Upper lobe of right lung (tissue), 1 donor: ENCODE results near the gene SLC25A5. TPM values are rescaled to one million over a fixed set of nuclear protein-coding genes. Genes with fewer than 3 reads are reported as not detected.

ENCODE experiments used
- ATAC-seq: fragments of 200-7000 bp; cut with Tn5 transposase; one replicate; pipeline ENCODE4 v1.9.1; 2020; ENCODE audit warnings: mild to moderate bottlenecking, moderate library complexity
- DNase-seq: peaks from one replicate; pipeline ENCODE4 v3.0.0-alpha.2; 2020
- H3K27ac ChIP-seq: fragments of 200-600 bp; one replicate; pipeline ENCODE4 v1.8.0; 2022
- H3K27me3 ChIP-seq: fragments of 200-600 bp; one replicate; pipeline ENCODE4 v1.8.0; 2022; ENCODE audit warnings: mild to moderate bottlenecking
- H3K36me3 ChIP-seq: fragments of 200-600 bp; one replicate; pipeline ENCODE4 v1.8.0; 2022
- H3K4me1 ChIP-seq: fragments of 200-600 bp; one replicate; pipeline ENCODE4 v1.8.0; 2022
- H3K4me3 ChIP-seq: fragments of 200-600 bp; one replicate; pipeline ENCODE4 v1.8.0; 2022; ENCODE audit warnings: mild to moderate bottlenecking
- H3K9me3 ChIP-seq: fragments of 200-600 bp; one replicate; pipeline ENCODE4 v1.8.0; 2022
- CTCF ChIP-seq: fragments of 200-600 bp; IDR thresholded peaks from one replicate; pipeline ENCODE4 v1.8.0; 2022; ENCODE audit warnings: antibody characterized with exemption
- intact Hi-C: fragments of 100-400 bp; cut with DNase I; formaldehyde crosslinking; loops from one replicate; pipeline ENCODE4 v1.11.0; 2022
- total RNA-seq: library from RNA; stranded (reverse); fragmentation: NEBNext Ultra II Directional; extraction: Animal tissue kit (Norgen Biotek cat#: 25700); gene quantifications from one replicate; pipeline ENCODE4 v1.2.1, GENCODE V29; 2021
- donor health status: DM: no; HTN: yes; CAD: no; lungs with severe emphysema.

SLC25A5 gene
- total RNA-seq, 1 donor from 2014 or later, result 323 TPM

GRCh38 chrX:119518371-119518770, 50.1 kb downstream of the SLC25A5 start:
- H3K27ac ChIP-seq, result no peak overlapping the region
- no peak for DNase-seq
- no peaks in the 10 kb centered on the region for H3K27me3 ChIP-seq
- intact Hi-C loops, result no loop called here
- no peaks in the 10 kb centered on the region for H3K4me1 ChIP-seq
- no peak overlapping the region for H3K4me3 ChIP-seq
- H3K36me3 ChIP-seq, result no peaks in the 10 kb centered on the region
- no peaks in the 10 kb centered on the region for H3K9me3 ChIP-seq
- no peak for ATAC-seq
- TF ChIP-seq CTCF, result no peak

Other genes starting within 250 kb of the SLC25A5 start
- 74.9 TPM for gene PGRMC1, start 232.2 kb upstream of the SLC25A5 start, total RNA-seq
- gene SLC25A43, start 69.1 kb upstream of the SLC25A5 start, total RNA-seq, result 13.5 TPM
- 23.1 TPM for gene STEEP1, start 97.0 kb downstream of the SLC25A5 start, total RNA-seq
- 48.7 TPM for gene UBE2A, start 106.1 kb downstream of the SLC25A5 start, total RNA-seq
- gene NKRF, start 138.0 kb downstream of the SLC25A5 start, total RNA-seq, result 7.1 TPM
- gene SEPTIN6, start 224.7 kb downstream of the SLC25A5 start, total RNA-seq, result 20.9 TPM